ENCODE data around the gene ITGB6. TPM values are rescaled to one million over a fixed set of nuclear protein-coding genes. Genes with fewer than 3 reads are reported as not detected.

ITGB6 gene
- total RNA-seq, result not detected

- H3K9me3 Mint-ChIP-seq (ENCODE audit: low read depth), result no peaks in the 10 kb centered on the region
- no peaks in the 10 kb centered on the region for H3K36me3 Mint-ChIP-seq
- peaks cover 5% of the 10 kb centered on the region for H3K4me1 Mint-ChIP-seq
- ATAC-seq (no peak), DNase-seq (no peak)
- no peak within 1 kb of the TSS for H3K4me3 Mint-ChIP-seq
- H3K27me3 Mint-ChIP-seq, result peaks cover 12% of the 10 kb centered on the region
- H3K27ac Mint-ChIP-seq, result no peak within 1 kb of the TSS
- CTCF ChIA-PET, result no interaction called here
Measured at GRCh38 chr2:160199683-160200389, at the start of gene ITGB6. ITGB6 (minus strand) TSS chr2:160200272; CDS start chr2:160200063, 209 bp downstream.

- Mint-ChIP-seq H3K4me3 (no peak overlapping the region), H3K27me3 (peaks cover 8% of the 10 kb centered on the region), H3K9me3 (ENCODE audit: low read depth) (no peaks in the 10 kb centered on the region), H3K27ac (no peak overlapping the region), H3K36me3 (no peaks in the 10 kb centered on the region), H3K4me1 (no peaks in the 10 kb centered on the region)
- CTCF ChIA-PET, result interaction anchor here (0.6 to 1.3 kb wide), 2 partner anchors 9 to 23 kb away, joined by 3 read pairs; no protein-coding TSS in a partner anchor
- DNase-seq, result no peak
- ATAC-seq, result no peak
Measured at GRCh38 chr2:160247296-160248035, 47.4 kb upstream of the ITGB6 start.

GRCh38 chr2:160246356-160246755, 46.3 kb upstream of the ITGB6 start:
- CTCF ChIA-PET, result no interaction called here
- Mint-ChIP-seq H3K27me3 (peaks cover 6% of the 10 kb centered on the region), H3K27ac (no peak overlapping the region), H3K36me3 (no peaks in the 10 kb centered on the region), H3K4me3 (no peak overlapping the region), H3K4me1 (no peaks in the 10 kb centered on the region), H3K9me3 (ENCODE audit: low read depth) (no peaks in the 10 kb centered on the region)
- DNase-seq, result no peak
- no peak for ATAC-seq

GRCh38 chr2:160245614-160246155, 45.6 kb upstream of the ITGB6 start:
- H3K27me3 Mint-ChIP-seq, result peaks cover 2% of the 10 kb centered on the region
- H3K9me3 Mint-ChIP-seq (ENCODE audit: low read depth), result no peaks in the 10 kb centered on the region
- no peak for ATAC-seq
- H3K27ac Mint-ChIP-seq, result no peak overlapping the region
- no peak overlapping the region for H3K4me3 Mint-ChIP-seq
- H3K4me1 Mint-ChIP-seq, result no peaks in the 10 kb centered on the region
- CTCF ChIA-PET, result no interaction called here
- no peaks in the 10 kb centered on the region for H3K36me3 Mint-ChIP-seq
- no peak for DNase-seq

GRCh38 chr2:160242893-160243564, 43.0 kb upstream of the ITGB6 start:
- Mint-ChIP-seq H3K4me3 (no peak overlapping the region), H3K36me3 (no peaks in the 10 kb centered on the region), H3K27me3 (peaks cover 6% of the 10 kb centered on the region), H3K27ac (no peak overlapping the region), H3K9me3 (ENCODE audit: low read depth) (no peaks in the 10 kb centered on the region), H3K4me1 (no peaks in the 10 kb centered on the region)
- CTCF ChIA-PET, result interaction anchor here (1.0 to 1.2 kb wide), 2 partner anchors 9 to 27 kb away, joined by 3 read pairs; no protein-coding TSS in a partner anchor
- ATAC-seq (no peak), DNase-seq (peak; percentile 18)

GRCh38 chr2:160241251-160242137, 41.4 kb upstream of the ITGB6 start:
- CTCF ChIA-PET, result interaction anchor here (1.2 kb wide), 1 partner anchor 29 kb away, joined by 3 read pairs; no protein-coding TSS in a partner anchor
- H3K27me3 Mint-ChIP-seq, result peaks cover 7% of the 10 kb centered on the region
- H3K27ac Mint-ChIP-seq, result no peak overlapping the region
- ATAC-seq (no peak), DNase-seq (peak; percentile 33)
- no peaks in the 10 kb centered on the region for H3K9me3 Mint-ChIP-seq (ENCODE audit: low read depth)
- H3K4me3 Mint-ChIP-seq, result no peak overlapping the region
- H3K36me3 Mint-ChIP-seq, result no peaks in the 10 kb centered on the region
- H3K4me1 Mint-ChIP-seq, result no peaks in the 10 kb centered on the region

GRCh38 chr2:160239436-160239835, 39.4 kb upstream of the ITGB6 start:
- H3K27ac Mint-ChIP-seq, result no peak overlapping the region
- DNase-seq (no peak), ATAC-seq (no peak)
- peaks cover 7% of the 10 kb centered on the region for H3K27me3 Mint-ChIP-seq
- no peak overlapping the region for H3K4me3 Mint-ChIP-seq
- no peaks in the 10 kb centered on the region for H3K9me3 Mint-ChIP-seq (ENCODE audit: low read depth)
- H3K4me1 Mint-ChIP-seq, result no peaks in the 10 kb centered on the region
- no peaks in the 10 kb centered on the region for H3K36me3 Mint-ChIP-seq
- CTCF ChIA-PET, result interaction anchor here (1.4 kb wide), 1 partner anchor 12 kb away, joined by 4 read pairs; no protein-coding TSS in a partner anchor

- H3K36me3 Mint-ChIP-seq, result no peaks in the 10 kb centered on the region
- ATAC-seq, result no peak
- no peaks in the 10 kb centered on the region for H3K4me1 Mint-ChIP-seq
- H3K4me3 Mint-ChIP-seq, result no peak overlapping the region
- DNase-seq, result no peak
- CTCF ChIA-PET, result interaction anchor here (0.5 kb wide), 1 partner anchor 9 kb away, joined by 3 read pairs; no protein-coding TSS in a partner anchor
- H3K27me3 Mint-ChIP-seq, result peaks cover 7% of the 10 kb centered on the region
- no peaks in the 10 kb centered on the region for H3K9me3 Mint-ChIP-seq (ENCODE audit: low read depth)
- H3K27ac Mint-ChIP-seq, result no peak overlapping the region
Measured at GRCh38 chr2:160238392-160238791, 38.3 kb upstream of the ITGB6 start.

- peaks cover 7% of the 10 kb centered on the region for H3K27me3 Mint-ChIP-seq
- no peak overlapping the region for H3K4me3 Mint-ChIP-seq
- DNase-seq (no peak), ATAC-seq (no peak)
- H3K36me3 Mint-ChIP-seq, result no peaks in the 10 kb centered on the region
- no peaks in the 10 kb centered on the region for H3K9me3 Mint-ChIP-seq (ENCODE audit: low read depth)
- no peaks in the 10 kb centered on the region for H3K4me1 Mint-ChIP-seq
- H3K27ac Mint-ChIP-seq, result no peak overlapping the region
- CTCF ChIA-PET, result no interaction called here
Measured at GRCh38 chr2:160232905-160233475, 32.9 kb upstream of the ITGB6 start.

- Mint-ChIP-seq H3K9me3 (ENCODE audit: low read depth) (no peaks in the 10 kb centered on the region), H3K36me3 (no peaks in the 10 kb centered on the region), H3K4me1 (peaks cover 9% of the 10 kb centered on the region), H3K27me3 (peaks cover 20% of the 10 kb centered on the region), H3K4me3 (no peak overlapping the region), H3K27ac (no peak overlapping the region)
- CTCF ChIA-PET, result interaction anchor here (0.7 kb wide), 1 partner anchor 833 kb away, joined by 3 read pairs; no protein-coding TSS in a partner anchor
- no peak for DNase-seq
- ATAC-seq, result no peak
Measured at GRCh38 chr2:160229591-160229990, 29.5 kb upstream of the ITGB6 start.

- DNase-seq (no peak), ATAC-seq (no peak)
- Mint-ChIP-seq H3K4me1 (peaks cover 21% of the 10 kb centered on the region), H3K9me3 (ENCODE audit: low read depth) (no peaks in the 10 kb centered on the region), H3K27ac (no peak overlapping the region), H3K27me3 (peaks cover 20% of the 10 kb centered on the region), H3K36me3 (no peaks in the 10 kb centered on the region), H3K4me3 (no peak overlapping the region)
- CTCF ChIA-PET, result no interaction called here
Measured at GRCh38 chr2:160228141-160228917, 28.3 kb upstream of the ITGB6 start.
